Activated CD4-positive, alpha-beta memory T cell treated with anti-CD3 and anti-CD28 coated beads for 36 hours (primary cell): Measurements from ENCODE around the gene EPX. TPM values are rescaled to one million over a fixed set of nuclear protein-coding genes. Genes with fewer than 3 reads are reported as not detected.

Source experiments
- CTCF ChIA-PET: fragments of 350-600 bp; sonication (Branson Sonifier 250); formaldehyde crosslinking; loops from one replicate; lab custom pipeline; 2021; ENCODE audit warnings: antibody characterized with exemption, inconsistent platforms; lab: Charles Lee
- POLR2A ChIA-PET: fragments of 350-600 bp; sonication (Branson Sonifier 250); formaldehyde crosslinking; loops from one replicate; lab custom pipeline; 2021; ENCODE audit warnings: antibody characterized with exemption; lab: Charles Lee
- DNase-seq: peaks from one replicate; pipeline ENCODE4 v3.0.0-alpha.2; 2020
- H3K27ac Mint-ChIP-seq: one replicate; pipeline ENCODE4 v1.8.0; 2021; ENCODE audit warnings: mixed read lengths
- H3K27me3 Mint-ChIP-seq: one replicate; pipeline ENCODE4 v1.8.0; 2021; ENCODE audit warnings: mixed read lengths
- H3K36me3 Mint-ChIP-seq: one replicate; pipeline ENCODE4 v1.8.0; 2021; ENCODE audit warnings: mixed read lengths
- H3K4me1 Mint-ChIP-seq: one replicate; pipeline ENCODE4 v1.8.0; 2021; ENCODE audit warnings: low read depth, mixed read lengths
- H3K4me3 Mint-ChIP-seq: one replicate; pipeline ENCODE4 v1.8.0; 2021; ENCODE audit warnings: mild to moderate bottlenecking, mixed read lengths
- H3K9me3 Mint-ChIP-seq: one replicate; pipeline ENCODE4 v1.8.0; 2021; ENCODE audit warnings: mixed read lengths
- intact Hi-C: fragments of 100-400 bp; cut with micrococcal nuclease; formaldehyde crosslinking; loops from one replicate; pipeline ENCODE4 v1.15.1; 2023
- total RNA-seq, 2 experiments: library from RNA; stranded (reverse); gene quantifications; one replicate each; pipeline ENCODE4 v1.2.3, GENCODE V29; 2021

Gene EPX
- total RNA-seq, 2 experiments from 2014 or later: not detected

- Mint-ChIP-seq H3K9me3 (no peaks in the 10 kb centered on the region), H3K36me3 (no peaks in the 10 kb centered on the region), H3K4me3 (no peak overlapping the region), H3K4me1 (peaks cover 22% of the 10 kb centered on the region), H3K27ac (no peak overlapping the region), H3K27me3 (no peaks in the 10 kb centered on the region)
- no peak for DNase-seq
- intact Hi-C loops: no loop called here
- ChIA-PET POLR2A (no interaction called here), CTCF (no interaction called here)
These were observed 26.5 kb upstream of the EPX start for GRCh38 chr17:58165981-58166380.

- intact Hi-C loops: no loop called here
- no peak for DNase-seq
- Mint-ChIP-seq H3K9me3 (no peaks in the 10 kb centered on the region), H3K27me3 (no peaks in the 10 kb centered on the region), H3K4me1 (peaks cover 28% of the 10 kb centered on the region), H3K36me3 (no peaks in the 10 kb centered on the region), H3K4me3 (no peak within 1 kb of the TSS), H3K27ac (no peak within 1 kb of the TSS)
- ChIA-PET POLR2A (no interaction called here), CTCF (no interaction called here)
These were observed 25.8 kb upstream of the EPX start, which contains the start of gene OR4D2 for GRCh38 chr17:58166682-58167081. OR4D2 (plus strand) TSS chr17:58166982; CDS start chr17:58169656, 2,674 bp downstream.

DNA sequence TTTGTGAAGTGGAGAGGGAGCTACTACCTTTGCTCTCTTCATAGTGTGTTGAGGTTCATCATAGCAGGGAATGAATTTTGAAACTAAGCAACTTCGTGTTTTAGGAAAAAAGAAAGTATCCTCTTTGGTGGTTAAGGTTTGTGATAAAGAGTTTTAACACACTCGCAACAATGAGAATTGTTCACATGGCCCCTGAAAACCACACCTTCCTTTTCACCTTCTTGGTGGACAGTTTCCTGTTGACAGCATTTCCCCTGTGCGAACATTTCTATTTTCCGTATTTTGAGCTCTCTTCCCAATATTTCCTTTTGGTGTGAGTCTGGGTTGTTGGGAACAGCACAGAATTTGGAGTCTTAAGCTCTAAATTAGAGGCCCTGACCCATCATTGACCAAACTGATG, 21.9 kb upstream of the EPX start:
- Mint-ChIP-seq H3K27me3 (no peaks in the 10 kb centered on the region), H3K9me3 (no peaks in the 10 kb centered on the region), H3K4me3 (no peak overlapping the region), H3K4me1 (peaks cover 38% of the 10 kb centered on the region), H3K27ac (peak overlapping the region; percentile 25), H3K36me3 (no peaks in the 10 kb centered on the region)
- no peak for DNase-seq
- intact Hi-C loops: no loop called here
- POLR2A ChIA-PET: no interaction called here
- CTCF ChIA-PET: interaction anchor here (0.9 to 2.0 kb wide), 6 partner anchors 14 to 337 kb away, joined by 3 to 10 read pairs (median 6); no protein-coding TSS in a partner anchor

GRCh38 chr17:58172369-58173071, 20.0 kb upstream of the EPX start:
- H3K4me1 Mint-ChIP-seq: peaks cover 36% of the 10 kb centered on the region
- H3K9me3 Mint-ChIP-seq: no peaks in the 10 kb centered on the region
- no peaks in the 10 kb centered on the region for H3K36me3 Mint-ChIP-seq
- H3K27me3 Mint-ChIP-seq: peaks cover 3% of the 10 kb centered on the region
- CTCF ChIA-PET: interaction anchor here (0.6 to 2.1 kb wide), 26 partner anchors 9 to 340 kb away, joined by 3 to 20 read pairs (median 3); partner anchors contain the start of gene OR4D1
- peak; percentile 59 for DNase-seq
- no peak overlapping the region for H3K4me3 Mint-ChIP-seq
- POLR2A ChIA-PET: no interaction called here
- no peak overlapping the region for H3K27ac Mint-ChIP-seq
- intact Hi-C loops: loop anchor here (1.0 kb wide), 1 partner anchor 50 kb away; no protein-coding TSS in a partner anchor

DNA sequence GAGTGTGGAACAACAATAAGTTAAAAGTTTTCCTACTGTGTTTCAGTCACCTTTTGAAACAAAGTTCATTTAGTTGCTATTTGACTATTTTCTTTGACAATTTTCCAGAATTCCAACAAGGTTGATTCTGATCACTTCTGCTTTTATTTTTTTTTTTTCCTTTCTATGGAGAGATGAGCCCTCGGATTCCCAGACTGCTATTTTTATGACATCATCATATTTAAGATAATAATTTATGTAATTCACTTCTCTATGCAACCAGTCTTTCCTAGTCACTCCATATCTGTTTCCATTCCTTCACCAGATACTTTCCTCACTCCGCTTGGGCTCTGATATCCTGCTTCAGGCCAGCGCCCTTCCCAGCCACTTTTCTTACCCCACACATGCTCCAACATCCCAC, 17.7 kb upstream of the EPX start:
- POLR2A ChIA-PET: no interaction called here
- DNase-seq: no peak
- no peak overlapping the region for H3K27ac Mint-ChIP-seq
- peaks cover 26% of the 10 kb centered on the region for H3K4me1 Mint-ChIP-seq
- no peaks in the 10 kb centered on the region for H3K9me3 Mint-ChIP-seq
- peaks cover 3% of the 10 kb centered on the region for H3K27me3 Mint-ChIP-seq
- intact Hi-C loops: no loop called here
- no peaks in the 10 kb centered on the region for H3K36me3 Mint-ChIP-seq
- H3K4me3 Mint-ChIP-seq: no peak overlapping the region
- CTCF ChIA-PET: interaction anchor here (1.1 to 1.3 kb wide), 2 partner anchors 18 to 24 kb away, joined by 3 to 4 read pairs; no protein-coding TSS in a partner anchor

DNA sequence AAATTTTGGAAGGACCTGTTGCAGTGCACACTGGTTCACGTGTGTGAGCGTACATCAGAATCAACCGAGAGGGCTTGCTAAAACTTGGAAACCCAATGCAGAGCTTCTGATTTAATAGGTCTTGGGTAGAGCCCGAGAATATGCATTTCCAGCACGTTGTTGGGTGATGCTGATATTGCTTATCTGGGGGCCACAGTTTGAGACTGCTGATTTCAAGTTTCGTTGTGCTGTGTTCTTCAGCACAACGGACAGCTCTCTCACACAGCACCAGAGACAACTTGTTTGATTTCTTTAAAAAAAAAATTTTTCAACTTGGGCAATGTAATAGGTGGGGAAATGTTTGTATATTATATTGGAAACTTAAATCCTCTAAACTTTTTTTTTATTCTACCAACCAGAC, 16.3 kb upstream of the EPX start:
- intact Hi-C loops: no loop called here
- POLR2A ChIA-PET: no interaction called here
- CTCF ChIA-PET: interaction anchor here (1.4 to 1.7 kb wide), 2 partner anchors 25 to 64 kb away, joined by 3 to 4 read pairs; no protein-coding TSS in a partner anchor
- Mint-ChIP-seq H3K36me3 (no peaks in the 10 kb centered on the region), H3K4me3 (no peak overlapping the region), H3K9me3 (no peaks in the 10 kb centered on the region), H3K4me1 (peaks cover 15% of the 10 kb centered on the region), H3K27me3 (peaks cover 3% of the 10 kb centered on the region), H3K27ac (no peak overlapping the region)
- no peak for DNase-seq

DNA sequence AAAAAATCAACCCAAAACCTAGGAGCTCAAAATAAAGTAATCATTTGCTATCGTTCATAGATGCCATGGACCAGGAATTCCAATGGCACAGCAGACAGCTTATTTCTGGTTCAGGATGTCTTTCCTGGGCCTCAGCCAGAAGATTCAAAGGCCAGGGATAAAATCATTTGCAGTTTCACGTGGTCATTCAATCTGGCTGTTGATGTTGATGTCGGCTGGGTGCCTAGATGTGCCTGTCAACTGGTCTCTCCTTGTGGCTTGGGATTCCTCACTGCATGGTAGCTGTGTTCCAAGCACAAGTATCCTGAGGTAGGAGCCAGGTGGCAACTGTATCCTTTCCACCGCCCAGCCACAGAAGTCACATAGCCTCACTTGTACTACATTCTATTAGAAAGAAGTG, 10.7 kb upstream of the EPX start:
- intact Hi-C loops: no loop called here
- Mint-ChIP-seq H3K9me3 (no peaks in the 10 kb centered on the region), H3K27me3 (peaks cover under 1% of the 10 kb centered on the region), H3K4me1 (peaks cover 3% of the 10 kb centered on the region), H3K27ac (no peak overlapping the region), H3K36me3 (no peaks in the 10 kb centered on the region), H3K4me3 (no peak overlapping the region)
- ChIA-PET POLR2A (no interaction called here), CTCF (interaction anchor here (0.6 to 1.3 kb wide), 4 partner anchors 9 to 289 kb away, joined by 3 to 4 read pairs (median 4); no protein-coding TSS in a partner anchor)
- DNase-seq: no peak

DNA sequence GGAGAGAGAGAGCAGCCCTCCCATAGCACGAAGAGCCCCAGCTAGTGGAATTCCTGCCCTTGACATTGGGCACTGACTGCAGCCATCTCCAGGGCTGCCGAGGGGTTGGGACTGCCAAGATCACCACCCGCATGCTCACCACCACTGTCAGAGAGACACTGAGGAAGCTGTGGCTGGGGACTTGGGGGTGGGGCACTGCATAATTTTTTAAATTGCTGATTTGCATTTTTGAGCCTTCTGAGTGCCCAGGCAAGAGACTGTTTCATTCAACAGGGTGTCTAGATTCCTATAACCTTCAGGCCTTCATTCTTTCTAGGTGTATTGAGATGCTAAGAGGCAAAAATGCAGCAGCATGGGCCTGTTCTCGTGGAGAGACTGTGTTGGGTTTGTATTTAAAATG, 9.0 kb upstream of the EPX start:
- ChIA-PET CTCF (interaction anchor here (0.9 kb wide), 1 partner anchor 11 kb away, joined by 3 read pairs; no protein-coding TSS in a partner anchor), POLR2A (no interaction called here)
- DNase-seq: no peak
- Mint-ChIP-seq H3K27ac (no peak overlapping the region), H3K9me3 (no peaks in the 10 kb centered on the region), H3K4me1 (peaks cover 3% of the 10 kb centered on the region), H3K27me3 (peaks cover 5% of the 10 kb centered on the region), H3K4me3 (no peak overlapping the region), H3K36me3 (no peaks in the 10 kb centered on the region)
- intact Hi-C loops: no loop called here

DNA sequence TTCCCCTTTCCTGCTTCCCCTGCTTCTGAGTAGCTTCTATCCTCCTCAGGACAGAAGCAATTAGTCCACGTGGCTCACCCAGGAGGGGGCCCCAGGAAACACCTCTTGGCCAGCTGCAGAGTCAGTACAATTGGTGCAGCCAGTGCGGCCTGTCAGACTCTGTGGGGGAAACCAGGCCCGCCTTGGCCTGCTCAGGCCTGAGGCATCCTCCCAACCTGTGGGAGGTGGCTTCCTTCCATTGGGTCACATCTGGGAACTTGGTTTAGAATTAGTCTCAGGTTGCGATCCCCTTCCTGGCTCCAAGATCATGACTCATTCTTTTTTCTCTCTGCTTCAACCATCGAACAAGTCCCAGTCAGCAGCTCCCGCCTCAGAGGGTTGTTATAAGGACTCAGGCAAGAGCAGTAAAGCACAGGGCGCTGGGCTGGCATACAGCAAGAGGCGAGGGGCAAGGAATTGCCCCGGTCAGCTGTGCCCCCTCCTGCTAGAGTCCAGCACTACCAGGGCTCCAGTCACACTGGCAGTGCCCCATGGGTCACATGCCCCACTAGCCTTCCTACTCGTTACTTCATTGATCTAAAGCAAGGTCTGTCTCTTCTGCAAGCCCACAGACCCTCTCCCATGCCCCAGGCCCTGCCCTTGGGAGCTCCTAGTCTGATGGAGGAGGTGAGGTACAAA, 8.1 kb upstream of the EPX start:
- Mint-ChIP-seq H3K4me1 (peaks cover 3% of the 10 kb centered on the region), H3K36me3 (no peaks in the 10 kb centered on the region), H3K4me3 (no peak overlapping the region), H3K27ac (no peak overlapping the region), H3K9me3 (no peaks in the 10 kb centered on the region), H3K27me3 (peaks cover 5% of the 10 kb centered on the region)
- ChIA-PET CTCF (interaction anchor here (0.9 kb wide), 1 partner anchor 12 kb away, joined by 3 read pairs; no protein-coding TSS in a partner anchor), POLR2A (no interaction called here)
- intact Hi-C loops: no loop called here
- DNase-seq: no peak

GRCh38 chr17:58184986-58185761, 7.4 kb upstream of the EPX start:
- ChIA-PET CTCF (interaction anchor here (1.1 kb wide), 1 partner anchor 13 kb away, joined by 4 read pairs; no protein-coding TSS in a partner anchor), POLR2A (no interaction called here)
- no peak for DNase-seq
- H3K4me3 Mint-ChIP-seq: no peak overlapping the region
- intact Hi-C loops: no loop called here
- no peaks in the 10 kb centered on the region for H3K36me3 Mint-ChIP-seq
- peaks cover 10% of the 10 kb centered on the region for H3K27me3 Mint-ChIP-seq
- peaks cover 3% of the 10 kb centered on the region for H3K4me1 Mint-ChIP-seq
- H3K27ac Mint-ChIP-seq: no peak overlapping the region
- H3K9me3 Mint-ChIP-seq: no peaks in the 10 kb centered on the region

- Mint-ChIP-seq H3K27me3 (peaks cover 10% of the 10 kb centered on the region), H3K9me3 (no peaks in the 10 kb centered on the region), H3K36me3 (no peaks in the 10 kb centered on the region), H3K27ac (no peak overlapping the region), H3K4me3 (no peak overlapping the region), H3K4me1 (peaks cover 3% of the 10 kb centered on the region)
- CTCF ChIA-PET: interaction anchor here (0.5 to 1.1 kb wide), 3 partner anchors 14 to 612 kb away, joined by 3 to 5 read pairs (median 3); no protein-coding TSS in a partner anchor
- POLR2A ChIA-PET: no interaction called here
- intact Hi-C loops: no loop called here
- no peak for DNase-seq
These were observed 5.9 kb upstream of the EPX start for GRCh38 chr17:58186591-58186990.
